Natural killer cell (primary cell): ENCODE data around the gene GPR35. TPM values are rescaled to one million over a fixed set of nuclear protein-coding genes. Genes with fewer than 3 reads are reported as not detected.

ENCODE experiments used
- ATAC-seq, 3 donors: fragments of 150-1000 bp in 2 of 3; fragments of 200-7000 bp in 1 of 3; cut with Tn5 transposase; 1 replicate in 1 of 3; 2 replicates in 2 of 3; pipeline ENCODE4 v1.10.0; 2021; ENCODE audit warnings: mild to moderate bottlenecking in 2 of 3, moderate library complexity in 2 of 3
- DNase-seq, 2 donors: peaks; one replicate each; pipeline versions ENCODE4 v3.0.0 to v3.0.0-alpha.2; 2013 to 2021; ENCODE audit warnings: mixed read lengths in 1 of 2
- H3K27ac ChIP-seq: one replicate; pipeline ENCODE4 v1.5.1; 2013; ENCODE audit warnings: mild to moderate bottlenecking, low read length
- H3K27me3 ChIP-seq: one replicate; pipeline ENCODE4 v1.6.1; 2013; ENCODE audit warnings: low read length; ENCODE audit not compliant: control insufficient read depth, insufficient read depth
- H3K36me3 ChIP-seq: one replicate; pipeline ENCODE4 v1.6.1; 2013; ENCODE audit warnings: low read length; ENCODE audit not compliant: control insufficient read depth, insufficient read depth
- H3K4me1 ChIP-seq: one replicate; pipeline ENCODE4 v1.6.1; 2013; ENCODE audit warnings: low read length; ENCODE audit not compliant: control insufficient read depth, insufficient read depth
- H3K4me3 ChIP-seq: one replicate; pipeline ENCODE4 v1.5.1; 2013; ENCODE audit warnings: low read length
- H3K9me3 ChIP-seq: one replicate; pipeline ENCODE4 v1.6.1; 2013; ENCODE audit warnings: low read length; ENCODE audit not compliant: control insufficient read depth, insufficient read depth
- H3K27ac Mint-ChIP-seq, 2 donors: one replicate each; pipeline ENCODE4 v1.8.0; 2022; ENCODE audit warnings: mild to moderate bottlenecking in 2 of 2, mixed read lengths in 2 of 2, moderate library complexity in 1 of 2
- H3K27me3 Mint-ChIP-seq, 2 donors: one replicate each; pipeline ENCODE4 v1.8.0; 2022; ENCODE audit warnings: low read depth in 2 of 2, mixed read lengths in 2 of 2
- H3K36me3 Mint-ChIP-seq: one replicate; pipeline ENCODE4 v1.8.0; 2022; ENCODE audit warnings: mixed read lengths
- H3K4me1 Mint-ChIP-seq, 2 donors: one replicate each; pipeline ENCODE4 v1.8.0; 2022; ENCODE audit warnings: mixed read lengths in 2 of 2
- H3K4me3 Mint-ChIP-seq: one replicate; pipeline ENCODE4 v1.8.0; 2022; ENCODE audit warnings: mild to moderate bottlenecking, moderate library complexity, mixed read lengths
- H3K9me3 Mint-ChIP-seq, 2 donors: one replicate each; pipeline ENCODE4 v1.8.0; 2022; ENCODE audit warnings: mixed read lengths in 2 of 2
- CTCF ChIP-seq: fragments of 200-600 bp; IDR thresholded peaks from one replicate; pipeline ENCODE4 v1.8.0; 2022; ENCODE audit warnings: antibody characterized with exemption
- WGBS: methylation state at CpG from one replicate; pipeline ENCODE4 v1.1.7; 2013; ENCODE audit warnings: missing lambda C conversion rate; ENCODE audit not compliant: insufficient coverage; 5-methylcytosine and 5-hydroxymethylcytosine counted together
- intact Hi-C: fragments of 100-400 bp; cut with micrococcal nuclease; formaldehyde crosslinking; loops from one replicate; pipeline ENCODE4 v1.14.2; 2022
- total RNA-seq, 4 donors: library from RNA; stranded (reverse); fragments of 120-200 nt in 1 of 4; gene quantifications; one replicate each; pipeline versions ENCODE4 v1.2.3 to v1.2.4, GENCODE V29; 2013 to 2022

GPR35 gene
- total RNA-seq, 3 donors from 2014 or later (not counting 1 experiment from before 2014, with no cell fraction given): 10.6 to 19.7 (median 15.7) TPM

GRCh38 chr2:240593026-240593702 lies 32.1 kb upstream of the GPR35 start:
- H3K9me3 ChIP-seq: no peaks in the 10 kb centered on the region
- 94% methylated on average over 20 of the region's 20 CpGs for WGBS
- no peak for TF ChIP-seq CTCF
- DNase-seq (no peak), ATAC-seq (no peak)
- Mint-ChIP-seq H3K4me1 (peaks cover 11 to 18% of the 10 kb centered on the region in 2 donors), H3K9me3 (no peaks in the 10 kb centered on the region), H3K36me3 (no peaks in the 10 kb centered on the region), H3K27ac (no peak overlapping the region), H3K27me3 (no peaks in the 10 kb centered on the region), H3K4me3 (no peak overlapping the region)
- H3K4me3 ChIP-seq: no peak overlapping the region
- intact Hi-C loops: no loop called here
- H3K27me3 ChIP-seq: no peaks in the 10 kb centered on the region
- H3K27ac ChIP-seq: no peak overlapping the region
- peaks cover 12% of the 10 kb centered on the region for H3K4me1 ChIP-seq
- peaks cover 64% of the 10 kb centered on the region for H3K36me3 ChIP-seq

- DNase-seq (no peak), ATAC-seq (no peak)
- Histone ChIP-seq H3K4me3 (no peak overlapping the region), H3K27me3 (no peaks in the 10 kb centered on the region), H3K4me1 (peaks cover 6% of the 10 kb centered on the region), H3K27ac (no peak overlapping the region), H3K36me3 (peaks cover 71% of the 10 kb centered on the region), H3K9me3 (no peaks in the 10 kb centered on the region)
- H3K27ac Mint-ChIP-seq: no peak overlapping the region
- TF ChIP-seq CTCF: no peak
- no peaks in the 10 kb centered on the region for H3K36me3 Mint-ChIP-seq
- H3K4me3 Mint-ChIP-seq: no peak overlapping the region
- no peaks in the 10 kb centered on the region for H3K27me3 Mint-ChIP-seq
- intact Hi-C loops: no loop called here
- H3K4me1 Mint-ChIP-seq: peaks cover 4 to 10% of the 10 kb centered on the region in 2 donors
- H3K9me3 Mint-ChIP-seq: no peaks in the 10 kb centered on the region
- 95% methylated on average over 19 of the region's 19 CpGs for WGBS
These were observed 31.4 kb upstream of the GPR35 start for GRCh38 chr2:240593703-240594451.

- TF ChIP-seq CTCF: no peak
- no peak overlapping the region for H3K27ac ChIP-seq
- no peaks in the 10 kb centered on the region for H3K27me3 ChIP-seq
- Mint-ChIP-seq H3K36me3 (no peaks in the 10 kb centered on the region), H3K4me3 (no peak overlapping the region), H3K27ac (no peak overlapping the region), H3K4me1 (peaks cover 0 to 6% of the 10 kb centered on the region in 2 donors), H3K9me3 (no peaks in the 10 kb centered on the region), H3K27me3 (no peaks in the 10 kb centered on the region)
- WGBS: 96% methylated on average over 34 of the region's 34 CpGs
- H3K4me3 ChIP-seq: no peak overlapping the region
- intact Hi-C loops: no loop called here
- H3K4me1 ChIP-seq: peaks cover 6% of the 10 kb centered on the region
- H3K36me3 ChIP-seq: peaks cover 68% of the 10 kb centered on the region
- no peaks in the 10 kb centered on the region for H3K9me3 ChIP-seq
- DNase-seq (no peak), ATAC-seq (no peak)
These were observed 30.5 kb upstream of the GPR35 start for GRCh38 chr2:240594511-240595380.
